Sigmoid colon (tissue), 4 donors: ENCODE results near the gene EMX2.

Experiments used
- POLR2AphosphoS5 ChIP-seq, 4 donors: sonication (generic); formaldehyde crosslinking; IDR thresholded peaks; one replicate each; pipeline ENCODE4 v1.6.1; 2017; ENCODE audit warnings: antibody characterized with exemption in 4 of 4
- TF ChIP-seq, protein P1 (sequence below), 4 experiments: fragments of 450-650 bp in 3 of 4; fragments of 200-600 bp in 1 of 4; IDR thresholded peaks; one replicate each; pipeline ENCODE4 v1.5.1; 2016 to 2019; ENCODE audit warnings: antibody characterized with exemption in 4 of 4, mild to moderate bottlenecking in 3 of 4, moderate library complexity in 2 of 4

GRCh38 chr10:117503244-117504205 lies 39.0 kb upstream of the EMX2 start:
- no peak for TF ChIP-seq POLR2AphosphoS5 (IDR thresholded peaks at IDR 0.05)
- TF ChIP-seq, protein P1, sequence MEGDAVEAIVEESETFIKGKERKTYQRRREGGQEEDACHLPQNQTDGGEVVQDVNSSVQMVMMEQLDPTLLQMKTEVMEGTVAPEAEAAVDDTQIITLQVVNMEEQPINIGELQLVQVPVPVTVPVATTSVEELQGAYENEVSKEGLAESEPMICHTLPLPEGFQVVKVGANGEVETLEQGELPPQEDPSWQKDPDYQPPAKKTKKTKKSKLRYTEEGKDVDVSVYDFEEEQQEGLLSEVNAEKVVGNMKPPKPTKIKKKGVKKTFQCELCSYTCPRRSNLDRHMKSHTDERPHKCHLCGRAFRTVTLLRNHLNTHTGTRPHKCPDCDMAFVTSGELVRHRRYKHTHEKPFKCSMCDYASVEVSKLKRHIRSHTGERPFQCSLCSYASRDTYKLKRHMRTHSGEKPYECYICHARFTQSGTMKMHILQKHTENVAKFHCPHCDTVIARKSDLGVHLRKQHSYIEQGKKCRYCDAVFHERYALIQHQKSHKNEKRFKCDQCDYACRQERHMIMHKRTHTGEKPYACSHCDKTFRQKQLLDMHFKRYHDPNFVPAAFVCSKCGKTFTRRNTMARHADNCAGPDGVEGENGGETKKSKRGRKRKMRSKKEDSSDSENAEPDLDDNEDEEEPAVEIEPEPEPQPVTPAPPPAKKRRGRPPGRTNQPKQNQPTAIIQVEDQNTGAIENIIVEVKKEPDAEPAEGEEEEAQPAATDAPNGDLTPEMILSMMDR (IDR thresholded peaks at IDR 0.05): no peak
